Small intestine (tissue), 7 donors: Measurements from ENCODE around the gene BLOC1S4. TPM values are rescaled to one million over a fixed set of nuclear protein-coding genes. Genes with fewer than 3 reads are reported as not detected.
A peak's percentile ranks its signal among the peaks of the same experiment; 100 is the strongest.

ENCODE experiments used
- DNase-seq, 2 donors: peaks; one replicate each; pipeline versions ENCODE4 v3.0.0 to v3.0.0-alpha.2; 2013
- FAIRE-seq: peaks from 2 replicates; lab custom pipeline; 2012; peaks lifted over from hg19 to GRCh38; lab: Jason Lieb, UNC
- H3K27ac ChIP-seq, 3 donors: one replicate each; pipeline ENCODE4 v1.5.1; 2013; ENCODE audit warnings: low read length in 2 of 3, mild to moderate bottlenecking in 2 of 3, control low read depth in 1 of 3, inconsistent platforms in 1 of 3, low read depth in 1 of 3, moderate library complexity in 1 of 3
- H3K27me3 ChIP-seq, 3 donors: one replicate each; pipeline ENCODE4 v1.6.1; 2013; ENCODE audit warnings: low read length in 3 of 3, inconsistent platforms in 1 of 3; ENCODE audit not compliant: control insufficient read depth in 3 of 3, insufficient read depth in 3 of 3
- H3K36me3 ChIP-seq, 3 donors: one replicate each; pipeline ENCODE4 v1.6.1; 2013; ENCODE audit warnings: low read length in 3 of 3, inconsistent platforms in 1 of 3, low read depth in 1 of 3, mild to moderate bottlenecking in 1 of 3, moderate library complexity in 1 of 3; ENCODE audit not compliant: control insufficient read depth in 3 of 3, insufficient read depth in 2 of 3
- H3K4me1 ChIP-seq, 3 donors: one replicate each; pipeline ENCODE4 v1.6.1; 2013; ENCODE audit warnings: low read length in 2 of 3, inconsistent platforms in 1 of 3, low read depth in 1 of 3, mild to moderate bottlenecking in 1 of 3, moderate library complexity in 1 of 3; ENCODE audit not compliant: control insufficient read depth in 3 of 3, insufficient read depth in 2 of 3
- H3K4me3 ChIP-seq, 3 donors: one replicate each; pipeline ENCODE4 v1.5.1; 2013; ENCODE audit warnings: low read length in 3 of 3, control low read depth in 1 of 3, inconsistent platforms in 1 of 3, low read depth in 1 of 3, mild to moderate bottlenecking in 1 of 3, moderate library complexity in 1 of 3
- H3K9me3 ChIP-seq, 2 donors: one replicate each; pipeline ENCODE4 v1.6.1; 2013; ENCODE audit warnings: low read depth in 1 of 2, low read length in 1 of 2; ENCODE audit not compliant: control insufficient read depth in 2 of 2, insufficient read depth in 1 of 2
- WGBS, 3 donors: extraction: QIAGEN DNeasy Blood & Tissue Kit; methylation state at CpG; one replicate each; pipeline ENCODE4 v1.1.7; 2013; 5-methylcytosine and 5-hydroxymethylcytosine counted together
- polyA plus RNA-seq, 4 donors: library from polyadenylated mRNA; stranded (reverse) in 3 of 4; unstranded in 1 of 4; fragments of 200-250 nt in 3 of 4; fragments of 120-200 nt in 1 of 4; gene quantifications; one replicate each; pipeline versions ENCODE4 v1.2.1 to v1.2.3, GENCODE V29; 2013
- donor health status: healthy with polysubstance abuse.
- donor health status: control.
- donor health status: control.
- donor health status: Bipolar disorder and iron deficiency.
- donor health status: healthy.

Gene BLOC1S4
- polyA plus RNA-seq, 4 donors: 13.1 to 19.5 (median 16.7) TPM

- Histone ChIP-seq H3K27ac (no peak overlapping the region), H3K4me3 (no peak overlapping the region), H3K4me1 (no peaks in the 10 kb centered on the region), H3K36me3 (no peaks in the 10 kb centered on the region), H3K9me3 (no peaks in the 10 kb centered on the region), H3K27me3 (no peaks in the 10 kb centered on the region)
- DNase-seq: peak; percentile 19 to 72
- FAIRE-seq: no peak
- 55 to 74% (median 61%) methylated on average over 20 to 21 of the region's 21 CpGs for WGBS, 3 donors
Observed at GRCh38 chr4:6732441-6733357, 16.7 kb downstream of the BLOC1S4 start.

- FAIRE-seq (no peak), DNase-seq (no peak)
- H3K9me3 ChIP-seq: no peaks in the 10 kb centered on the region
- H3K27ac ChIP-seq: no peak overlapping the region
- 86 to 90% (median 87%) methylated on average over 27 of the region's 27 CpGs for WGBS, 3 donors
- no peaks in the 10 kb centered on the region for H3K4me1 ChIP-seq
- H3K36me3 ChIP-seq: no peaks in the 10 kb centered on the region
- no peaks in the 10 kb centered on the region for H3K27me3 ChIP-seq
- no peak overlapping the region for H3K4me3 ChIP-seq
Observed at GRCh38 chr4:6733358-6734164, 17.6 kb downstream of the BLOC1S4 start.

- no peaks in the 10 kb centered on the region for H3K36me3 ChIP-seq
- H3K27me3 ChIP-seq: no peaks in the 10 kb centered on the region
- DNase-seq (no peak), FAIRE-seq (no peak)
- H3K4me3 ChIP-seq: no peak overlapping the region
- H3K27ac ChIP-seq: no peak overlapping the region
- 82 to 93% (median 84%) methylated on average over 13 to 16 of the region's 16 CpGs for WGBS, 3 donors
- no peaks in the 10 kb centered on the region for H3K9me3 ChIP-seq
- H3K4me1 ChIP-seq: no peaks in the 10 kb centered on the region
Observed at GRCh38 chr4:6734165-6734786, 18.3 kb downstream of the BLOC1S4 start.

- DNase-seq: no peak
- Histone ChIP-seq H3K36me3 (no peaks in the 10 kb centered on the region), H3K4me3 (no peak overlapping the region), H3K27me3 (no peaks in the 10 kb centered on the region), H3K27ac (no peak overlapping the region), H3K4me1 (no peaks in the 10 kb centered on the region), H3K9me3 (no peaks in the 10 kb centered on the region)
- no peak for FAIRE-seq
- WGBS, 3 donors: 89 to 91% (median 91%) methylated on average over 4 of the region's 4 CpGs
Observed at GRCh38 chr4:6739920-6740319, 23.9 kb downstream of the BLOC1S4 start.

- H3K4me3 ChIP-seq: no peak overlapping the region
- no peak overlapping the region for H3K27ac ChIP-seq
- FAIRE-seq (no peak), DNase-seq (no peak)
- H3K4me1 ChIP-seq: no peaks in the 10 kb centered on the region
- no peaks in the 10 kb centered on the region for H3K9me3 ChIP-seq
- H3K36me3 ChIP-seq: no peaks in the 10 kb centered on the region
- no peaks in the 10 kb centered on the region for H3K27me3 ChIP-seq
- WGBS, 3 donors: 90 to 95% (median 93%) methylated on average over 8 of the region's 8 CpGs
Observed at GRCh38 chr4:6740347-6740746, 24.4 kb downstream of the BLOC1S4 start.

- Histone ChIP-seq H3K4me1 (peaks cover 2 to 10% (median 2%) of the 10 kb centered on the region in 3 donors), H3K27me3 (no peaks in the 10 kb centered on the region), H3K4me3 (no peak overlapping the region), H3K9me3 (no peaks in the 10 kb centered on the region), H3K36me3 (no peaks in the 10 kb centered on the region), H3K27ac (no peak overlapping the region)
- whole genome bisulfite sequencing, 3 donors: 72 to 81% (median 74%) methylated on average over 2 of the region's 2 CpGs
- FAIRE-seq: no peak
- DNase-seq: no peak
Observed at GRCh38 chr4:6742507-6742906, 26.5 kb downstream of the BLOC1S4 start.

- Histone ChIP-seq H3K27me3 (no peaks in the 10 kb centered on the region), H3K36me3 (no peaks in the 10 kb centered on the region), H3K4me1 (peaks cover 2 to 14% (median 2%) of the 10 kb centered on the region in 3 donors), H3K4me3 (no peak overlapping the region), H3K27ac (no peak overlapping the region), H3K9me3 (no peaks in the 10 kb centered on the region)
- DNase-seq: no peak
- 73 to 79% (median 76%) methylated on average over 11 of the region's 11 CpGs for WGBS, 3 donors
- FAIRE-seq: no peak
Observed at GRCh38 chr4:6742989-6743388, 27.0 kb downstream of the BLOC1S4 start.

- Histone ChIP-seq H3K4me1 (peaks cover 6 to 45% (median 7%) of the 10 kb centered on the region in 3 donors), H3K27me3 (no peaks in the 10 kb centered on the region), H3K27ac (peak overlapping the region; percentile 71 to 93 (median 73)), H3K9me3 (no peaks in the 10 kb centered on the region), H3K36me3 (no peaks in the 10 kb centered on the region), H3K4me3 (no peak overlapping the region)
- WGBS, 3 donors: 7 to 61% (median 54%) methylated on average over 14 to 20 of the region's 20 CpGs
- DNase-seq (peak; percentile 21 to 47), FAIRE-seq (no peak)
Observed at GRCh38 chr4:6746721-6747293, 30.8 kb downstream of the BLOC1S4 start.
